ENCODE results near the gene WDR4. TPM values are rescaled to one million over a fixed set of nuclear protein-coding genes. Genes with fewer than 3 reads are reported as not detected.

The WDR4 gene
- total RNA-seq, 4 donors from 2014 or later: 6.6 to 22.7 (median 10.3) TPM

GRCh38 chr21:42873096-42873495, 6.2 kb downstream of the WDR4 start:
- H3K9me3 ChIP-seq: no peaks in the 10 kb centered on the region
- peaks cover 0 to 49% (median 15%) of the 10 kb centered on the region in 4 donors for H3K36me3 ChIP-seq
- peaks cover 1 to 8% (median 3%) of the 10 kb centered on the region in 4 donors for H3K4me1 ChIP-seq
- no peaks in the 10 kb centered on the region for H3K27me3 ChIP-seq
- no peak for DNase-seq
- no peak overlapping the region for H3K4me3 ChIP-seq
- in situ Hi-C loops (cut with MboI; ENCODE audit: low pct_ligation_motif_present in 1 of 4, low pct_unique_long_range_greater_than_20kb in 1 of 4, low sequenced_read_pairs in 3 of 4): loop anchor here in 1 of 4 donors (25.0 kb wide), 1 partner anchor 111 kb away; no protein-coding TSS in a partner anchor
- WGBS, 2 donors (ENCODE audit: low coverage in 1 of 2): 94% methylated on average over 7 of the region's 7 CpGs; no CpG with 5 or more reads in 1 of the 2 donors
- no peak for TF ChIP-seq POLR2A (IDR thresholded peaks at IDR 0.05)
- H3K27ac ChIP-seq: no peak overlapping the region
- intact Hi-C loops (cut with DNase I; ENCODE audit: low total_unique reads): no loop called here

DNA sequence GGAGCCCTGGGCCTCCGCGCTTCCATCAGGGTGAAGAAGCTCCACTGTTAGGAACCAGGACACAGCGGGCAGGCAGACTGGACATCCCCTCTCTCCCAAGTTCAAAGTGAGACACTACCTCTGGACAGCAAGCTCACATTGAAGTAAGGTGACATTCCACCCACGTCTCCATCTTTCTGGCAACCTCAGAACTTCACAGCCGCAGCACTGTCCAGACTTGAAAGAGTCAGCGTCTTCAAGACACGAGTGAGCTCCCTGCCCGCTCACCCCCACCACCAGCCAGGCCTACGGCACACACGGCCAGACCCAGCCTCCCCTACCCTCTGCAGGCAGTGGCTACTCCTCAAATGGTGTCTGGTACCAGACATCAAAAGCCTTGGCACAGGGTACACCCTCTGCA, 11.1 kb downstream of the WDR4 start:
- 92% methylated on average over 10 of the region's 10 CpGs; no CpG with 5 or more reads in 1 of the 2 donors for WGBS, 2 donors (ENCODE audit: low coverage in 1 of 2)
- no peaks in the 10 kb centered on the region for H3K4me1 ChIP-seq
- no peaks in the 10 kb centered on the region for H3K27me3 ChIP-seq
- in situ Hi-C loops (cut with MboI; ENCODE audit: low pct_ligation_motif_present in 1 of 4, low pct_unique_long_range_greater_than_20kb in 1 of 4, low sequenced_read_pairs in 3 of 4): loop anchor here in 1 of 4 donors (25.0 kb wide), 1 partner anchor 106 kb away; no protein-coding TSS in a partner anchor
- no peaks in the 10 kb centered on the region for H3K9me3 ChIP-seq
- DNase-seq: no peak
- H3K27ac ChIP-seq: no peak overlapping the region
- TF ChIP-seq, protein P1, sequence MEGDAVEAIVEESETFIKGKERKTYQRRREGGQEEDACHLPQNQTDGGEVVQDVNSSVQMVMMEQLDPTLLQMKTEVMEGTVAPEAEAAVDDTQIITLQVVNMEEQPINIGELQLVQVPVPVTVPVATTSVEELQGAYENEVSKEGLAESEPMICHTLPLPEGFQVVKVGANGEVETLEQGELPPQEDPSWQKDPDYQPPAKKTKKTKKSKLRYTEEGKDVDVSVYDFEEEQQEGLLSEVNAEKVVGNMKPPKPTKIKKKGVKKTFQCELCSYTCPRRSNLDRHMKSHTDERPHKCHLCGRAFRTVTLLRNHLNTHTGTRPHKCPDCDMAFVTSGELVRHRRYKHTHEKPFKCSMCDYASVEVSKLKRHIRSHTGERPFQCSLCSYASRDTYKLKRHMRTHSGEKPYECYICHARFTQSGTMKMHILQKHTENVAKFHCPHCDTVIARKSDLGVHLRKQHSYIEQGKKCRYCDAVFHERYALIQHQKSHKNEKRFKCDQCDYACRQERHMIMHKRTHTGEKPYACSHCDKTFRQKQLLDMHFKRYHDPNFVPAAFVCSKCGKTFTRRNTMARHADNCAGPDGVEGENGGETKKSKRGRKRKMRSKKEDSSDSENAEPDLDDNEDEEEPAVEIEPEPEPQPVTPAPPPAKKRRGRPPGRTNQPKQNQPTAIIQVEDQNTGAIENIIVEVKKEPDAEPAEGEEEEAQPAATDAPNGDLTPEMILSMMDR (IDR thresholded peaks at IDR 0.05): no peak
- TF ChIP-seq POLR2AphosphoS5 (IDR thresholded peaks at IDR 0.05) (no peak), EP300 (IDR thresholded peaks at IDR 0.05; ENCODE audit: low read depth) (no peak), POLR2A (IDR thresholded peaks at IDR 0.05) (no peak)
- no peak overlapping the region for H3K4me3 ChIP-seq
- intact Hi-C loops (cut with DNase I; ENCODE audit: low total_unique reads): no loop called here
- peaks cover 0 to 41% (median 11%) of the 10 kb centered on the region in 4 donors for H3K36me3 ChIP-seq

DNA sequence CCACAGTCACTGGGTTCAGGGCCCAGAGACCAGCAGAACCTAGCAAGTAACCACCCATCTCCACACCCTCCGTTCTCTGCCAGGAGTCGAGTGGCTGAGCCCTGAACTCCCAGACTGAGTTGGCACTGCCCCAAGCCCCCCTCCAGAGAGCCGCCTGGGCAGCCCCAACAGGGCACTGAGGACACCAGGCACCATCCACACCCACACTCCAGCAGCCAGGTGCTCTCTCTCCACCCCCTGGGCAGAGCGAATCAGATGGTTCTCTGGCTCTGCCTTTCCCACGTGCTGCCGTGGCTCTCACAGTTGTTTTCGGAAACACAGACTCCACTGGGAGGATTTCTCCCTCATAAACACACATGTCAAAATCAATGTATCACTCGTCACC, 13.6 kb downstream of the WDR4 start:
- Histone ChIP-seq H3K27me3 (no peaks in the 10 kb centered on the region), H3K4me3 (no peak overlapping the region), H3K27ac (no peak overlapping the region), H3K9me3 (no peaks in the 10 kb centered on the region), H3K36me3 (peaks cover 0 to 29% (median 0%) of the 10 kb centered on the region in 4 donors), H3K4me1 (no peaks in the 10 kb centered on the region)
- no peak for DNase-seq
- 76 to 100% methylated on average over 1 to 8 of the region's 8 CpGs for WGBS, 2 donors (ENCODE audit: low coverage in 1 of 2)
- intact Hi-C loops (cut with DNase I; ENCODE audit: low total_unique reads): no loop called here
- in situ Hi-C loops (cut with MboI; ENCODE audit: low pct_ligation_motif_present in 1 of 4, low pct_unique_long_range_greater_than_20kb in 1 of 4, low sequenced_read_pairs in 3 of 4): loop anchor here in 1 of 4 donors (25.0 kb wide), 1 partner anchor 103 kb away; no protein-coding TSS in a partner anchor
- TF ChIP-seq, protein P1 (IDR thresholded peaks at IDR 0.05): no peak
- no peak for TF ChIP-seq POLR2A (IDR thresholded peaks at IDR 0.05)
- TF ChIP-seq EP300 (IDR thresholded peaks at IDR 0.05; ENCODE audit: low read depth): no peak
- TF ChIP-seq POLR2AphosphoS5 (IDR thresholded peaks at IDR 0.05): no peak

- no peaks in the 10 kb centered on the region for H3K27me3 ChIP-seq
- intact Hi-C loops (cut with DNase I; ENCODE audit: low total_unique reads): no loop called here
- H3K4me3 ChIP-seq: no peak overlapping the region
- no peaks in the 10 kb centered on the region for H3K4me1 ChIP-seq
- WGBS, 2 donors (ENCODE audit: low coverage in 1 of 2): 83% methylated on average over 15 of the region's 26 CpGs; no CpG with 5 or more reads in 1 of the 2 donors
- no peak overlapping the region for H3K27ac ChIP-seq
- in situ Hi-C loops (cut with MboI; ENCODE audit: low pct_ligation_motif_present in 1 of 4, low pct_unique_long_range_greater_than_20kb in 1 of 4, low sequenced_read_pairs in 3 of 4): loop anchor here in 1 of 4 donors (25.0 kb wide), 1 partner anchor 103 kb away; no protein-coding TSS in a partner anchor
- no peaks in the 10 kb centered on the region for H3K9me3 ChIP-seq
- TF ChIP-seq POLR2AphosphoS5 (IDR thresholded peaks at IDR 0.05): no peak
- TF ChIP-seq, protein P1 (IDR thresholded peaks at IDR 0.05): no peak
- no peak for TF ChIP-seq POLR2A (IDR thresholded peaks at IDR 0.05)
- TF ChIP-seq EP300 (IDR thresholded peaks at IDR 0.05; ENCODE audit: low read depth): no peak
- peaks cover 0 to 29% (median 0%) of the 10 kb centered on the region in 4 donors for H3K36me3 ChIP-seq
- DNase-seq: no peak
These were observed 14.2 kb downstream of the WDR4 start for GRCh38 chr21:42864815-42865775.

Data from transverse colon (tissue), 4 donors.